ENCODE results near the gene OR52E6.

OR52E6 gene

DNA sequence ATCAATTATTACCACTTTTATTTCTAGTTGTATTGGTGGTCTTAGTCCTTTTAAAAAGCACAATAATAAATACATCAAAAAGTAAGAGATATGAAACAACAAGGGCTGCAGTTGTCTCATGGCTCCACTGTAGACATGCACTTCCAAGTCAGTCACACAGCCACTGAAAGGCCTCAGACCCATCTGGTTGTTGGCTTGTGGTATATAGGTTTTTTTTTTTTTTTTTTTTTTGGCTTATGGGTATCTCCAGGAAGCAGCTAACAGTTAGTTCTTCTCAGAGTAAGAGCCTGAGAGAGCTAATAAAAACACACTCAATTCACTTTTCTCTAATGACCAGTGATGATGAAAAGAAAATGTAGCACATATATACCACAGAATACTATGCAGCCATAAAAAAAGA is 6.0 kb upstream of the OR52E6 start:
- Histone ChIP-seq H3K4me3 (ENCODE audit: low read depth, low read length) (no peak overlapping the region), H3K27me3 (ENCODE audit: control insufficient read depth, insufficient read depth, low read length) (no peaks in the 10 kb centered on the region), H3K4me1 (no peaks in the 10 kb centered on the region), H3K9ac (no peak overlapping the region), H3K36me3 (ENCODE audit: control insufficient read depth, insufficient read depth, low read length) (no peaks in the 10 kb centered on the region), H3K79me2 (no peaks in the 10 kb centered on the region), H3K9me3 (ENCODE audit: control insufficient read depth, low read length) (no peaks in the 10 kb centered on the region), H2AFZ (no peak overlapping the region), H3K27ac (no peak overlapping the region), H3K4me2 (ENCODE audit: low read length) (no peak overlapping the region)
- TF ChIP-seq, protein P1, sequence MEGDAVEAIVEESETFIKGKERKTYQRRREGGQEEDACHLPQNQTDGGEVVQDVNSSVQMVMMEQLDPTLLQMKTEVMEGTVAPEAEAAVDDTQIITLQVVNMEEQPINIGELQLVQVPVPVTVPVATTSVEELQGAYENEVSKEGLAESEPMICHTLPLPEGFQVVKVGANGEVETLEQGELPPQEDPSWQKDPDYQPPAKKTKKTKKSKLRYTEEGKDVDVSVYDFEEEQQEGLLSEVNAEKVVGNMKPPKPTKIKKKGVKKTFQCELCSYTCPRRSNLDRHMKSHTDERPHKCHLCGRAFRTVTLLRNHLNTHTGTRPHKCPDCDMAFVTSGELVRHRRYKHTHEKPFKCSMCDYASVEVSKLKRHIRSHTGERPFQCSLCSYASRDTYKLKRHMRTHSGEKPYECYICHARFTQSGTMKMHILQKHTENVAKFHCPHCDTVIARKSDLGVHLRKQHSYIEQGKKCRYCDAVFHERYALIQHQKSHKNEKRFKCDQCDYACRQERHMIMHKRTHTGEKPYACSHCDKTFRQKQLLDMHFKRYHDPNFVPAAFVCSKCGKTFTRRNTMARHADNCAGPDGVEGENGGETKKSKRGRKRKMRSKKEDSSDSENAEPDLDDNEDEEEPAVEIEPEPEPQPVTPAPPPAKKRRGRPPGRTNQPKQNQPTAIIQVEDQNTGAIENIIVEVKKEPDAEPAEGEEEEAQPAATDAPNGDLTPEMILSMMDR (IDR thresholded peaks at IDR 0.05): no peak

DNA sequence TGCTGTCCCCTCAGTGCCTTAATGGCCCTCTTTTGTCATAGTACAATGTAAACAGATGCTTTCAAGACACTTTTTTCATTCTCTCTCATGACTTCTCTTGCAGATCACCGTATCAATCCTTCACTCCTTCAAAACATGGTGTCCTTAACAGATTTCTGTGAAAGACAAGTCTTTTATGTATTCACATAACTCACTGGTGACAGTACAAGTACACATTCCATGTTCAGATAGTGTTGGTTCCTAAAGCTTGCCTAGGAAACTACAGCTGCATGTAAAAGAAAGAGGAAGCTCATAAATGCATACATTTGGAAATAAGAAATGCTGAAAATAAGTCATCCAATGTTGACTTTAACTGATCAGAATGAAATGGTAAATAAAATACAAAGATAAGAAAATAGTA is 5.0 kb upstream of the OR52E6 start:
- Histone ChIP-seq H3K4me2 (ENCODE audit: low read length) (no peak overlapping the region), H2AFZ (no peak overlapping the region), H3K9me3 (ENCODE audit: control insufficient read depth, low read length) (no peaks in the 10 kb centered on the region), H3K36me3 (ENCODE audit: control insufficient read depth, insufficient read depth, low read length) (no peaks in the 10 kb centered on the region), H3K4me1 (no peaks in the 10 kb centered on the region), H3K79me2 (no peaks in the 10 kb centered on the region), H3K9ac (no peak overlapping the region), H3K4me3 (ENCODE audit: low read depth, low read length) (no peak overlapping the region), H3K27ac (no peak overlapping the region), H3K27me3 (ENCODE audit: control insufficient read depth, insufficient read depth, low read length) (no peaks in the 10 kb centered on the region)
- TF ChIP-seq, protein P1 (IDR thresholded peaks at IDR 0.05): no peak

DNA sequence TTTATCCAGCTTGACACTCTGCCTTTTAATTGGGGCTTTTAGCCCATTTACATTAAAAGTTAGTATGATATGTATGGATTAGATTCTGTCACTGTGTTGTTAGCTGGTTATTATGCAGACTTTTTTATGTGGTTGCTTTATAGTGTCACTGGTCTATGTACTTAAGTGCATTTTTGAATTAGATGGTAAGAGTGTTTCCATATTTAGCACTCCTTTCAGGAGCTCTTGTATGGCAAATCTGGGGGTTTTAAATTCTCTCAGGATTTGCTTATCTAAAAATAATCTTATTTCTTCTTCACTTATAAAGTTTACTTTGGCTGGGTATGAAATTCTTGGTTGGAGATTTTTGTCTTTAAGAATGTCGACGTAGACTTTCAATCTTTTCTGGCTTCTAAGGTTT is 4.0 kb downstream of the OR52E6 start:
- Histone ChIP-seq H3K36me3 (ENCODE audit: control insufficient read depth, insufficient read depth, low read length) (no peaks in the 10 kb centered on the region), H3K27me3 (ENCODE audit: control insufficient read depth, insufficient read depth, low read length) (no peaks in the 10 kb centered on the region), H3K4me1 (no peaks in the 10 kb centered on the region), H3K9me3 (ENCODE audit: control insufficient read depth, low read length) (no peaks in the 10 kb centered on the region), H3K27ac (no peak overlapping the region), H2AFZ (no peak overlapping the region), H3K4me3 (ENCODE audit: low read depth, low read length) (no peak overlapping the region), H3K4me2 (ENCODE audit: low read length) (no peak overlapping the region), H3K79me2 (no peaks in the 10 kb centered on the region), H3K9ac (no peak overlapping the region)
- TF ChIP-seq, protein P1 (IDR thresholded peaks at IDR 0.05): no peak

DNA sequence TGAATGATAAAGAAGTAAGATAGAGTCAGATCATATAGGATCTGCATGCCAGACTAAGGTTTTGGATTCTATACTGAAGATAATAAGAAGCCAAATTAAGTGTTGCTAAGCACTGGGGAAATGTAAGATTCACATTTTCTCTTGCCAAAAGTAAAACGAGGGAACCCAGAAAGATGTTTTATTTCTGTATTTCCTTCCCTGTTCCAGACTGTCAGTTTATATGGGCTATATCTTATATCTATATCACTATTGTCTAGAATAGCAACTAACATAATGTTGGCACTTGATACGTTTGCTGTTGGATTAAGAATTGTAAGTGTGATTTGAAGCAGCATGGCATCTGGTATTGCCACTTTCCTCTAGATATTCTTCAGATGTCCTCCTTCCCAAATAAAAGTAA is 8.3 kb downstream of the OR52E6 start:
- H3K27ac ChIP-seq: no peak overlapping the region
- H3K4me3 ChIP-seq (ENCODE audit: low read depth, low read length): no peak overlapping the region
- no peaks in the 10 kb centered on the region for H3K9me3 ChIP-seq (ENCODE audit: control insufficient read depth, low read length)
- H3K79me2 ChIP-seq: no peaks in the 10 kb centered on the region
- H3K4me1 ChIP-seq: no peaks in the 10 kb centered on the region
- no peak overlapping the region for H2AFZ ChIP-seq
- no peaks in the 10 kb centered on the region for H3K27me3 ChIP-seq (ENCODE audit: control insufficient read depth, insufficient read depth, low read length)
- H3K9ac ChIP-seq: no peak overlapping the region
- H3K4me2 ChIP-seq (ENCODE audit: low read length): no peak overlapping the region
- TF ChIP-seq, protein P1 (IDR thresholded peaks at IDR 0.05): no peak
- H3K36me3 ChIP-seq (ENCODE audit: control insufficient read depth, insufficient read depth, low read length): no peaks in the 10 kb centered on the region

DNA sequence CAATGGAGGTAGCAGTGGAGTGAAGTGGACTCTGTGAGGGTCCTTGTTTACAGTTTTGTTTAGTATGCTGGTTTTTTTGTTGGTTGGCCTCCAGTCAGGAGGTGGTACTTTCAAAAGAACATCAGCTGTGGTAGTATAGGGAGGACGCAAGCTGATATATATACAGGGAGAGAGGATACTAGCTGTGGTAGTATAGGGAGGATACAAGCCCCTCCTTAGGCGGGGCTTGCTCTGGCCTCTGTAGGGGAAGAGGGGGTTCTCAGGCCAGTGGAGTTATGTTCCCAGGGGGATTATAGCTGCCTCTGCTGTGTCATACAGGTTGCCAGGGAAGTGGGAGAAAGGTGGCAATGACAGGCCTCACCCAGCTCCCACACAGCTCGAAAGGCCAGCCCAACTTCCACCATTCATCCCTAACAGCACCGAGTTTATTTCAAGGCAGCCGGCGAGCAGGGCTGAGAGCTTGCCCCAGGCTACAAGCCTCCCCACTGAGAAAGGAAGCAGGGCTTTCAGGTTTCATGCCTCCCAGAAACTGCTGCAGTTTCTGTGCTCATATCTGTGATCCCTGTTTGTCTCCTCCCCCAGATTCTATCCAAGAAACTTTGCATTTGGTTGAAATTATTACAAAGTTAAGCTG is 10.4 kb downstream of the OR52E6 start:
- H3K79me2 ChIP-seq: no peaks in the 10 kb centered on the region

More for the DNA sequence above, 10.4 kb downstream of the OR52E6 start:
- Histone ChIP-seq H3K4me1 (no peaks in the 10 kb centered on the region), H3K9ac (no peak overlapping the region), H3K36me3 (ENCODE audit: control insufficient read depth, insufficient read depth, low read length) (no peaks in the 10 kb centered on the region), H3K27me3 (ENCODE audit: control insufficient read depth, insufficient read depth, low read length) (no peaks in the 10 kb centered on the region), H3K9me3 (ENCODE audit: control insufficient read depth, low read length) (no peaks in the 10 kb centered on the region), H3K4me2 (ENCODE audit: low read length) (no peak overlapping the region), H2AFZ (no peak overlapping the region), H3K27ac (no peak overlapping the region), H3K4me3 (ENCODE audit: low read depth, low read length) (no peak overlapping the region)
- TF ChIP-seq, protein P1 (IDR thresholded peaks at IDR 0.05): no peak

Data from parathyroid adenoma (tissue), 2 donors.